ENCODE measurements around the gene CCDC9B. TPM values are rescaled to one million over a fixed set of nuclear protein-coding genes. Genes with fewer than 3 reads are reported as not detected.

The CCDC9B gene
- 10 to 100 TPM in 1 of 2 donors, 1 to 10 TPM in 1; 9.0 to 29.7 TPM for total RNA-seq

- no peaks in the 10 kb centered on the region for H3K27me3 ChIP-seq (replicated peaks; ENCODE audit: insufficient read depth)
- peaks cover 20% of the 10 kb centered on the region for H3K4me1 ChIP-seq (replicated peaks)
- no peaks in the 10 kb centered on the region for H3K36me3 ChIP-seq
- TF ChIP-seq POLR2AphosphoS5 (IDR thresholded peaks at IDR 0.05) (peak; percentile 82), POLR2A (IDR thresholded peaks at IDR 0.05) (peak; percentile 62), CTCF (IDR thresholded peaks at IDR 0.05) (peak in 2 of 4 experiments; percentile 2 to 12)
- DNase-seq (ENCODE audit: low spot score): peak; percentile 90
- peak within 1 kb of the TSS; percentile 88 to 93 for H3K27ac ChIP-seq
- intact Hi-C loops (cut with DNase I): loop anchor here (2.0 to 5.0 kb wide), 2 partner anchors 18 to 66 kb away; partner anchors contain the start of genes INAFM2 and IVD
- no peaks in the 10 kb centered on the region for H3K9me3 ChIP-seq
- peak within 1 kb of the TSS; percentile 28 to 40 for H3K4me3 ChIP-seq
- 15% methylated on average over 13 of the region's 17 CpGs for WGBS
These were observed at the start of gene CCDC9B for GRCh38 chr15:40340740-40341400. Gene CCDC9B, minus strand, starts transcription at chr15:40340939. Its CDS starts 120 bp downstream, at chr15:40340819.

- Histone ChIP-seq H3K36me3 (no peaks in the 10 kb centered on the region), H3K27me3 (replicated peaks; ENCODE audit: insufficient read depth) (no peaks in the 10 kb centered on the region), H3K9me3 (no peaks in the 10 kb centered on the region), H3K27ac (peak overlapping the region; percentile 73 to 81), H3K4me3 (no peak overlapping the region), H3K4me1 (replicated peaks) (no peaks in the 10 kb centered on the region)
- WGBS: 52% methylated on average over 2 of the region's 2 CpGs
- intact Hi-C loops (cut with DNase I): no loop called here
- TF ChIP-seq POLR2AphosphoS5 (IDR thresholded peaks at IDR 0.05): peak; percentile 89
- no peak for TF ChIP-seq POLR2A (IDR thresholded peaks at IDR 0.05)
- TF ChIP-seq CTCF (IDR thresholded peaks at IDR 0.05): no peak
- DNase-seq (ENCODE audit: low spot score): peak; percentile 58
These were observed 49.3 kb upstream of the CCDC9B start for GRCh38 chr15:40389824-40390595.

DNA sequence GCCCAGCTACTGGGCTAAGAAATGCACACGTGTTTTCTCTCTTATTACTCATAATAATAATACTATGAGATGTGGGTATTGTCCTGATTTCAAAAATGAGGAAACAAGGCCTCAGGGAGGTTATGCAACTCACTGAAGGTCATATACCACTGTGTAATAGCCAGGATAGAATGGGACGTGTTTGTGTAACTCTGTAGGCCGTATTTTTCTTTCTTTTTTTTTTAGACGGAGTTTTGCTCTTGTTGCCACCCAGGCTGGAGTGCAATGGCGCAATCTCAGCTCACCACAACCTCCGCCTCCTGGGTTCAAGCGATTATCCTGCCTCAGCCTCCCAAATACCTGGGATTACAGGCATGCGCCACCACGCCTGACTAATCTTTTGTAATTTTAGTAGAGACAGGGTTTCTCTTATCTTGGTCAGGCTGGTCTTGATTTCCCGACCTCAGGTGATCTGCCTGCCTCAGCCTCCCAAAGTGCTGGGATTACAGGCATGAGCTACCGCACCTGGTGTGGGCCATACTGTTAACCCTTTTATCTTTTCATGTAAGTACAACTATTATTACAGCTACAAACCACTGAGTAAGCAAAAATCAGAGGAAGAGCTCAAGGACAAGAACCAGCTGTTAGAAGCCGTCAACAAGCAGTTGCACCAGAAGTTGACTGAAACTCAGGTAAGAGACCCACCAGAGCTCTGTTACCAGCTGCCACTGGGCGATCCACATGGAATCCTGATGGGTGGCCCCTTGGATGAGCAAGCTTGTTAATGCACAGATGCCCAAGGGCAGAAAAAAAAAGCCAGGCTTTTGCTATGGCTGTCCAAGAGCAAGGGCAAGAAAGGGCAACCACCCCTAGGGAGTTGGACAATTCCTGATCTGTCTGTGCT, 48.4 kb upstream of the CCDC9B start:
- no peaks in the 10 kb centered on the region for H3K27me3 ChIP-seq (replicated peaks; ENCODE audit: insufficient read depth)
- H3K9me3 ChIP-seq: no peaks in the 10 kb centered on the region
- no peaks in the 10 kb centered on the region for H3K36me3 ChIP-seq
- DNase-seq (ENCODE audit: low spot score): no peak
- no peak overlapping the region for H3K4me3 ChIP-seq
- intact Hi-C loops (cut with DNase I): no loop called here
- TF ChIP-seq POLR2A (IDR thresholded peaks at IDR 0.05): no peak
- TF ChIP-seq POLR2AphosphoS5 (IDR thresholded peaks at IDR 0.05): no peak
- no peak for TF ChIP-seq CTCF (IDR thresholded peaks at IDR 0.05)
- H3K27ac ChIP-seq: peak overlapping the region; percentile 73 to 81
- H3K4me1 ChIP-seq (replicated peaks): no peaks in the 10 kb centered on the region
- 88% methylated on average over 13 of the region's 13 CpGs for WGBS

DNA sequence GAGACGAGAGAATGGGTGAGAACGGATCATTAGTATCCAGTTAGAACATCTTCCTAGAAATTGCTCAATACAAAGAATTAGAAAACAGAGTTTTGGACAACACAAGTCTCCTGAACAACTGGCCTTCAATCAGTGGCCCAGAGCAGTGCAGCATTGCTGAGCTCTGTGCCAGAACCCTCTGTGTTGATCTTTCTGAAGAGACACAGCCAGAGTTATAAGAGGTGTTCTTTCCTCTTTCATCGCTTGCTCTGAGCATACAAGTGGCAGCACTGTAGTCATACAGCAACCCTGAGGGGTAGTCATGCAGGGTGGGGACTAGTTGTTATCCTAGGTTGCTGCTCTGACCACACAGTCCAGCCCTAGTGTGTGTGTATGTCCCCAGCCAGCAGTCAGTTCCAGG, 45.7 kb upstream of the CCDC9B start:
- DNase-seq (ENCODE audit: low spot score): no peak
- H3K27ac ChIP-seq: no peak overlapping the region
- 96% methylated on average over 3 of the region's 3 CpGs for WGBS
- H3K4me3 ChIP-seq: no peak overlapping the region
- TF ChIP-seq POLR2A (IDR thresholded peaks at IDR 0.05) (no peak), CTCF (IDR thresholded peaks at IDR 0.05) (no peak), POLR2AphosphoS5 (IDR thresholded peaks at IDR 0.05) (no peak)
- no peaks in the 10 kb centered on the region for H3K9me3 ChIP-seq
- H3K27me3 ChIP-seq (replicated peaks; ENCODE audit: insufficient read depth): no peaks in the 10 kb centered on the region
- no peaks in the 10 kb centered on the region for H3K4me1 ChIP-seq (replicated peaks)
- intact Hi-C loops (cut with DNase I): no loop called here
- H3K36me3 ChIP-seq: no peaks in the 10 kb centered on the region

All from prostate gland (tissue), 2 donors.